Panc1 (cell line): ENCODE data around the gene CACNA1D.

Source experiments
- POLR2AphosphoS5 ChIP-seq: IDR thresholded peaks from 2 replicates; pipeline ENCODE4 v1.6.1; 2012; ENCODE audit warnings: mild to moderate bottlenecking, low read depth, low read length, moderate library complexity
- TF ChIP-seq, protein P1 (sequence below): fragments of 450-650 bp; IDR thresholded peaks from 2 replicates; pipeline ENCODE4 v1.5.1; 2017; ENCODE audit warnings: mild to moderate bottlenecking
- TF ChIP-seq, protein P2 (sequence below), 2 experiments: IDR thresholded peaks; 2 replicates each; pipeline ENCODE4 v1.6.1; 2011 to 2012; ENCODE audit warnings: low read depth in 2 of 2, control low read depth in 1 of 2, low read length in 1 of 2, mild to moderate bottlenecking in 1 of 2, moderate library complexity in 1 of 2; ENCODE audit not compliant: insufficient read depth in 1 of 2

DNA sequence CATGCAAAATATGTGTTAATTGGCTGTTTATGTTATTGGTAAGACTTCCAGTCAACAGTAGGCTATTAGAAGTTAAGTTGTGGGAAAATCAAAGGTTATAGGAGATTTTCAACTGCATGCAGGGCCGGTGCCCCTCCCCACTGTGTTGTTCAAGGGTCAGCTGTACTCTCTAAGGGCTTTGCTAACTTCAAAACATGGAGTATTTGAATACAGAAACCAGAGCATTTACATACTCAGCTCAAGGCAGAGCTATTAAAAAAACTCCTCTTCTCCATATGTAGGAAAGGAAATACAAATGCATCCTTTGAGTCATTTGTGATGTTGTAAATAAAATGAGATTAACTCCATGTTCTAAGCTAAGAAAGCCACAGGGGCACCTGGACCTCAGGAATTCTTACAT is 368.7 kb downstream of the CACNA1D start:
- TF ChIP-seq, protein P1, sequence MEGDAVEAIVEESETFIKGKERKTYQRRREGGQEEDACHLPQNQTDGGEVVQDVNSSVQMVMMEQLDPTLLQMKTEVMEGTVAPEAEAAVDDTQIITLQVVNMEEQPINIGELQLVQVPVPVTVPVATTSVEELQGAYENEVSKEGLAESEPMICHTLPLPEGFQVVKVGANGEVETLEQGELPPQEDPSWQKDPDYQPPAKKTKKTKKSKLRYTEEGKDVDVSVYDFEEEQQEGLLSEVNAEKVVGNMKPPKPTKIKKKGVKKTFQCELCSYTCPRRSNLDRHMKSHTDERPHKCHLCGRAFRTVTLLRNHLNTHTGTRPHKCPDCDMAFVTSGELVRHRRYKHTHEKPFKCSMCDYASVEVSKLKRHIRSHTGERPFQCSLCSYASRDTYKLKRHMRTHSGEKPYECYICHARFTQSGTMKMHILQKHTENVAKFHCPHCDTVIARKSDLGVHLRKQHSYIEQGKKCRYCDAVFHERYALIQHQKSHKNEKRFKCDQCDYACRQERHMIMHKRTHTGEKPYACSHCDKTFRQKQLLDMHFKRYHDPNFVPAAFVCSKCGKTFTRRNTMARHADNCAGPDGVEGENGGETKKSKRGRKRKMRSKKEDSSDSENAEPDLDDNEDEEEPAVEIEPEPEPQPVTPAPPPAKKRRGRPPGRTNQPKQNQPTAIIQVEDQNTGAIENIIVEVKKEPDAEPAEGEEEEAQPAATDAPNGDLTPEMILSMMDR: no peak
- TF ChIP-seq POLR2AphosphoS5: no peak
- TF ChIP-seq, protein P2, sequence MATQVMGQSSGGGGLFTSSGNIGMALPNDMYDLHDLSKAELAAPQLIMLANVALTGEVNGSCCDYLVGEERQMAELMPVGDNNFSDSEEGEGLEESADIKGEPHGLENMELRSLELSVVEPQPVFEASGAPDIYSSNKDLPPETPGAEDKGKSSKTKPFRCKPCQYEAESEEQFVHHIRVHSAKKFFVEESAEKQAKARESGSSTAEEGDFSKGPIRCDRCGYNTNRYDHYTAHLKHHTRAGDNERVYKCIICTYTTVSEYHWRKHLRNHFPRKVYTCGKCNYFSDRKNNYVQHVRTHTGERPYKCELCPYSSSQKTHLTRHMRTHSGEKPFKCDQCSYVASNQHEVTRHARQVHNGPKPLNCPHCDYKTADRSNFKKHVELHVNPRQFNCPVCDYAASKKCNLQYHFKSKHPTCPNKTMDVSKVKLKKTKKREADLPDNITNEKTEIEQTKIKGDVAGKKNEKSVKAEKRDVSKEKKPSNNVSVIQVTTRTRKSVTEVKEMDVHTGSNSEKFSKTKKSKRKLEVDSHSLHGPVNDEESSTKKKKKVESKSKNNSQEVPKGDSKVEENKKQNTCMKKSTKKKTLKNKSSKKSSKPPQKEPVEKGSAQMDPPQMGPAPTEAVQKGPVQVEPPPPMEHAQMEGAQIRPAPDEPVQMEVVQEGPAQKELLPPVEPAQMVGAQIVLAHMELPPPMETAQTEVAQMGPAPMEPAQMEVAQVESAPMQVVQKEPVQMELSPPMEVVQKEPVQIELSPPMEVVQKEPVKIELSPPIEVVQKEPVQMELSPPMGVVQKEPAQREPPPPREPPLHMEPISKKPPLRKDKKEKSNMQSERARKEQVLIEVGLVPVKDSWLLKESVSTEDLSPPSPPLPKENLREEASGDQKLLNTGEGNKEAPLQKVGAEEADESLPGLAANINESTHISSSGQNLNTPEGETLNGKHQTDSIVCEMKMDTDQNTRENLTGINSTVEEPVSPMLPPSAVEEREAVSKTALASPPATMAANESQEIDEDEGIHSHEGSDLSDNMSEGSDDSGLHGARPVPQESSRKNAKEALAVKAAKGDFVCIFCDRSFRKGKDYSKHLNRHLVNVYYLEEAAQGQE (IDR thresholded peaks at IDR 0.05; ENCODE audit: insufficient read depth in 1 of 2, low read depth in 2 of 2, low read length in 1 of 2): no peak
